ENCODE measurements around the gene PMIS2.
"Not testable (repeated sequence)": the region's sequence is repeated elsewhere in the genome, so short reads cannot be mapped to it uniquely, and the experiment has no call there.

The PMIS2 gene

DNA sequence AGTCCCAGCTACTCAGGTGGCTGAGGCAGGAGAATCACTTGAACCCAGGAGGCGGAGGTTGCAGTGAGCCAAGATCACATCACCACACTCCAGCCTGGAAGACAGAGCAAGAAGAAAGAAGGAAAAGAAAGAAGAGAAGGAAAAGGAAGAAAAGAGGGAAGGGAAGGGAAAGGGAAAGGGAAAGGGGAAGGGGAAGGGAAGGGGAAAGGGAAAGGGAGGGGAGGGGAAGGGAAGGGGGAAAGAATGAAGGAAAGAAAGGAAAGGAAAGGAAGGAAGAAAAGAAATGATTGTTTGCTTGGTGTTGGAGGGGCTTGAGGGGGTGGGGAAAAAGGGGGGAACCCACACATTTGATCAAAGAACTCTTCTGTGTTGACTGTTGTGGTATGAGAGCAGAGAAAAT, 10.0 kb downstream of the PMIS2 start:
- no peak for DNase-seq

DNA sequence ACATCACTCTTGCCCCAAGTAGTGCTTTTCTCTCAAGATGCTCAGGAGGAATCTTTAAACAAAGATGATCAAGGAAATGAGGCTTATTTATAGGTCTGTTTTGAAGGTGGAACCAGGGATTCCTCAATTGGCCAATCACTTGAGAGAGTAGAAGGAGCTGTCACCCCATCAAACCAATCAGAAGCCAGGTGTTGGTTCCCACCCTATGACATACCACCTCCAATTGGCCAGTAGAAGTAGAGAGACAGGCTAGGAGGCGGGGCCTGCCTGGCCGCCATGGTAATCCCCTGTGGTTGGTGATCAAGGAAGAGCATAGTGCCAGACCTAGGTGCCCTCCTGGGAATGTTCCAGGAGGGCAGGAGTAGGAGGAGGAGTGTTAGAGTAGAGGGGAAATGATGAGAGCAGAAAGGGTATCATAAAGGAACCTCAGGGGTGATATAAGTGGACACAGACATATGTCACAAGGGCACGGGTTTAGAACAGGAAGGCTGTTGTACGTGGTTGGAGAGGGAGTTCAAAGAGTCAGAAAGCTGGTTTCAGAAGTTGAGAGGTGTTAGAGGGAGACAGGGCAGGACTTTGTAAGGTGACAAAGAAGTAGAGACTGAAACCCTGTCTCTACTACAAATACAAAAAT, 10.5 kb downstream of the PMIS2 start:
- DNase-seq = peak; percentile 55

DNA sequence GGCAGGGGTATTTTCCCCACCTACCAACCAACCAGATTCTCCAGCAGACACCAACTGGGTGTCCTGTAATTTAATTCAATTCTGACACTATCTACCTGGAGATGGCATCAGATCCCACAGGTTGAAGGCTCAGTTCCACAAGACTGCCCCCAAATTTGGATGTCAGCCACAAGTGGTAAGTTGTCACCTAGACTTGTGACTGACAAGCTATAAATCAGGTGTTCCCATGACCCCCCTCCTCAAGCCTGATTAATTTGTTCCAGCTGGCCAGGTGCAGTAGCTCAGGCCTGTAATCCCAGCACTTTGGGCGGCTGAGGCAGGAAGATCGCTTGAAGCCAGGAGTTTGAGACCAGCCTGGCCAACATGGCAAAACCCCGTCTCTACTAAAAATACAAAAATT, 16.0 kb downstream of the PMIS2 start:
- no peak for DNase-seq

DNA sequence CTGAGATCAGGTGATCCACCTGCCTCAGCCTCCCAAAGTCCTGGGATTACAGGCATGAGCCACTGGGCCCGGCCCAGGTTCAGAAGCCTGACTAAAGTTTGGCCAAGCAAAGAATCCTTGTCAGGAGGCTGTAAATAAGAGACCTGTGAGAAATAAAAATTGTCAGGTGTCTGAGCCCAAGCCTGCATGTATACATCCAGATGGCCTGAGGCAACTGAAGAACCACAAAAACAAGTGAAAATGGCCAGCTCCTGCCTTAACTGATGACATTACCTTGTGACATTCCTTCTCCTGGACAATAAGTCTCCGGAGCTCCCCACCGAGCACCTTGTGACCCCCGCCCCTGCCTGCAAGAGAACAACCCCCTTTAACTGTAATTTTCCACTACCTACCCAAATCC, 18.5 kb downstream of the PMIS2 start:
- DNase-seq = not testable (repeated sequence)

DNA sequence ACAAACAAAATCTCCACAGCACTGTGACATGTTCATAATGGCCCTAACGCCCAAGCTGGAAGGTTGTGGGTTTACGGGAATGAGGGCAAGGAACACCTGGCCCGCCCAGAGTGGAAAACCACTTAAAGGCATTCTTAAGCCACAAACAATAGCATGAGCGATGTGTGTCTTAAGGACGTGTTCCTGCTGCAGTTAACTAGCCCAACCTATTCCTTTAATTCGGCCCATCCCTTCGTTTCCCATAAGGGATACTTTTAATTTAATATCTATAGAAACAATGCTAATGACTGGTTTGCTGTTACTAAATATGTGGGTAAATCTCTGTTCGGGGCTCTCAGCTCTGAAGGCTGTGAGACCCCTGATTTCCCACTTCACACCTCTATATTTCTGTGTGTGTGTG, 21.2 kb downstream of the PMIS2 start:
- not testable (repeated sequence) for DNase-seq

DNA sequence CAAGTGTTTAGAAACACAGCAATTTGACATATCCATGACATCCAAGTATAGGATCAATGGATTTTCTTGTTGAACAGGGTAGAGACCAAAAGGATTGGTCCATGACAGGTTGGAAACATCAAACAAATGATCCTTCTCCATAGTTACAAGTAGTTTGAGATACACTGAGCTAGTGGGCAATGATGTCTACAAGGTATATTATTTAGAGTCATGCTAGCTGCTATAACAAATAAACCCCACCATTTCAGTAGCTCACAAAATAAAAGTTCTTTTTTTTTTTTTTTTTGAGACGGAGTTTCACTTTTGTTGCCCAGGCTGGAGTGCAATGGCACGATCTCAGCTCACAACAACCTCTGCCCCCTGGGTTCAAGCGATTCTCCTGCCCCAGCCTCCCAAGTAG, 21.7 kb downstream of the PMIS2 start:
- DNase-seq = no peak

DNA sequence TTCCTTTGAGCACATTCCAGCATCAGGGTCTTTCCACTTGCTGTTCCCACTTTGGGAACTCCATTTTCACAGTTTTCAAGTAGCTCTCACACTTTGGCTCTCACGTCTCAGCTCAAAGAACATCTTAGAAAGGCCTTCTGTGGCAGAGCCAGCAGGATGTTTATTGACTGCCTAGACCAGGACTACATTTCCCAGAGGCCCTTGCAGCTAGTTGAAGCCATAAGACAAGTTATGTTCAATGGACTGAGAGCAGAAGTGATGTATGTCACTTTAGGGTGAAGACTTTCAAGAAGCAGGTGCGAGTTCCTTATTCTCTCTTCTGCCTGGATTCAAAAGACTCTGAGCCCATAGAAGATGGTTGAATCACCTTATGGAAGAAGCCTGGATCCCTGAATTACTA, 22.3 kb downstream of the PMIS2 start:
- peak; percentile 23 for DNase-seq

DNA sequence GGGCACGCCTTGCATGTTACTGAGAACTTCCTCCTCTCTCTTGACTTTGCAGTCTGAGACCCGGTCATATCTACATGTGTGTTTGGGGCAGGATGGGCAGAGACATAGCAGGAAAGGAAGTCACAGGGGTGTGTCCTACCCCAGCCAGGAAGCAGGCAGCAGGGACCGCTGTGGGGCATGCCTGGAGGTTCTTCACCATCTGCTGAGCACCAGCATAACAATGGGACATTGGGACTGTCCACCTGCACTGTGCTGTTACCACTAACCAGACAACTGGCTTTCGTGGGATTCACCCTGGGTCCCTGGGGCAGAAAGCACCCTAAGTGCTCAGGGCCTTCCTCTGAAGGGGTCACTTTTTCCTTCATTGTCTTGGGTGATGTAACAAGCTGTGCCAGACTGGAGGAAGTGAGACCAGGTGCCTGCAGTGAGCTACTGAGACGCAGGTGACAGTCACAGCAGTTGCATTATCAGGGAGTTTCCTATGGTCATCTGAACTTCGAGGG, 23.9 kb downstream of the PMIS2 start:
- peak; percentile 53 for DNase-seq

DNA sequence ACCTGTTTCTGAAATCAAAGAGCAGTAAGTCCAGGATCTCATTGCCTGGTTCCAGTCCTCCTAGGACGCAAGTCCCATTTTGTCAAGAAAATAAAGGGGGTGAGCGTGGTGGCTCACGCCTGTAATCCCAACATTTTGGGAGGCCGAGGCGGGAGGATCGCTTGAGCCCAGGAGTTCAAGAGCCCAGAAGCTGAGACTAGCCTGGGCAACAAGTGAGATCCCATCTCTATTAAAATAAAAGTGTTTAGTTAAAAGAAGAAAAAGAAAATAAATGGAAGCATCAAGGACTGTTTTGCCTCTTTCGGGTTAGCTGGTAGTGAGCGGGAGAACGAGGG, 26.2 kb downstream of the PMIS2 start:
- DNase-seq = no peak

DNA sequence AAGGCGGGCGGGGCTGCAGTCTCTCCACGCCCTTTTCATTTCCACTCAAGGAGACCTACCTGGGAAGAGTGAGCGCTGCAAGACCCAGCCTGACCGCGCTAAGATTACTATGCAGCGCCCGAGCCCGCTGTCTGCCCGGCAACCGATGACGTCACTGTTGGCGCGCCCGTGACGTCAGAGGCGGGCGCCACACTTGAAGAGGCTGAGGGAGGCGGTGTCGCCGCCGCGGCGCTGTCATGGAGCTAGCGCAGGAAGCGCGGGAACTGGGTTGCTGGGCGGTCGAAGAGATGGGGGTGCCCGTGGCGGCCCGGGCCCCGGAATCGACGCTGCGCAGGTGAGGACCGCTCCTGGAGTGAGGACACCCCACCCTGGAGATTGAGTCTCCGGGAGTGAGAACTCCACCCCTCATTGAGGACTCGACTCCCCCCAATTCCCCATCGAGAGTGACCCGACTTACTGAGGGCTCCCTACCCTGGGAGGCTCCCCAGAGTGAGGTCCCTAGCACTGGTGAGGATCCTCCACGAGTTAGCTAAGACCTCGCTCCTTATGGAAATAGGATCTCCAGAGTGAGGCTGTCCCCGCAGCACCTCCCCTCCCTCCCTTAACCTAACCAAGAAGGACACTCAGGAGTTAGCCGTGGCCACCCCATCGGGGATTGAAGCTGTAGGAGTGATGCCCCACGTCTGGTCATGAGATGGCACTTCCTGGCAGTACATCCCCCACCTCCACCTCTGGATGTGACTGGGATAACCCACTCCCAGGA, 26.8 kb downstream of the PMIS2 start, which contains the start of gene HAUS5:
TSS of gene HAUS5 (plus strand) at position 177 of the 763 bp plus-strand sequence. CDS start at position 237, 60 bp downstream.
- peak; percentile 93 for DNase-seq

DNA sequence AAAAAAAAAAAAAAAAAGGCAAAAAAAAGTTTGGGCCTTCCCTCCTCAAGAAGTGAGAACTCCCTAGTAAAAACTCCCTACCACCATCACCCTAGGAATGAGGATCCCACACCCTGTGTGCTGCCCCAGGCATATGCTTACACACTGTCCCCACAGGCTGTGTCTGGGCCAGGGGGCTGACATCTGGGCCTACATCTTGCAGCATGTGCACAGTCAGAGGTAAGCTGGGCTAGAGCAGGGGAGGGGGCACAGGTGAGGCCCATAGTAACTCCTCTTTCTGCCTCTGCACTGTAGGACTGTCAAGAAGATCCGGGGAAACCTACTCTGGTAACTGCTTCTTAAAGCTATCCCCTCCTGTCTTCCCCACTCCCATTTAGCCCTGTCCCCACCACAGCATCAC, 27.6 kb downstream of the PMIS2 start:
- DNase-seq = no peak

DNA sequence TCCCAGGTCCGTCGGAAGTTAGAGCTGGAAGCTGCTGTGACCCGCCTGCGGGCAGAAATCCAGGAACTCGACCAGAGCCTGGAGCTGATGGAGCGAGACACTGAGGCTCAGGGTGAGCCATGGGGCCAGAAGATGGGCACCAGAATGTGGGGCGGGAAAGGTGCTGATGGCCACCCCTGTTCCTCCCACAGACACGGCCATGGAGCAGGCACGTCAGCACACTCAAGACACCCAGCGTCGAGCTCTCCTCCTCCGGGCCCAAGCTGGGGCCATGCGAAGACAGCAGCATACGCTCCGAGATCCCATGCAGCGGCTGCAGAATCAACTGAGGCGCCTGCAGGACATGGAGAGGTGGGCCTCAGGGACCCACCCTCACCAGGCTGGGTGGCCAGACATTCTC, 29.1 kb downstream of the PMIS2 start:
- DNase-seq = no peak

DNA sequence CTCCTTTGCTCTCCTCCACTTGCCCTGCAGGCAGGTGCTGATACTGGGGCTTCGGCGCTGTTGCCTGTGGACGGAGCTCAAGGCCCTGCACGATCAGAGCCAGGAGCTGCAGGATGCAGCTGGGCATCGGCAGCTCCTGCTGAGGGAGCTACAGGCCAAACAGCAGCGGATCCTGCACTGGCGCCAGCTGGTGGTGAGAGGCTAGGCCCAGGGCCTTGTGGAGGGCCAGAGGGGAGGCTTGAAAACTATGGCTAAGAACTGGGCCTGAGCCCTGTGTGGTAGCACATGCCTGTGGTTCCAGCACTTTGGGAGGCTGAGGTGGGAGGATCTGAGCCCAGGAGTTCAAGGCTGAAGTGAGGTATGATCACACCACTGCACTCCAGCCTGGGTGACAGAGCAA, 32.9 kb downstream of the PMIS2 start:
- DNase-seq = no peak

DNA sequence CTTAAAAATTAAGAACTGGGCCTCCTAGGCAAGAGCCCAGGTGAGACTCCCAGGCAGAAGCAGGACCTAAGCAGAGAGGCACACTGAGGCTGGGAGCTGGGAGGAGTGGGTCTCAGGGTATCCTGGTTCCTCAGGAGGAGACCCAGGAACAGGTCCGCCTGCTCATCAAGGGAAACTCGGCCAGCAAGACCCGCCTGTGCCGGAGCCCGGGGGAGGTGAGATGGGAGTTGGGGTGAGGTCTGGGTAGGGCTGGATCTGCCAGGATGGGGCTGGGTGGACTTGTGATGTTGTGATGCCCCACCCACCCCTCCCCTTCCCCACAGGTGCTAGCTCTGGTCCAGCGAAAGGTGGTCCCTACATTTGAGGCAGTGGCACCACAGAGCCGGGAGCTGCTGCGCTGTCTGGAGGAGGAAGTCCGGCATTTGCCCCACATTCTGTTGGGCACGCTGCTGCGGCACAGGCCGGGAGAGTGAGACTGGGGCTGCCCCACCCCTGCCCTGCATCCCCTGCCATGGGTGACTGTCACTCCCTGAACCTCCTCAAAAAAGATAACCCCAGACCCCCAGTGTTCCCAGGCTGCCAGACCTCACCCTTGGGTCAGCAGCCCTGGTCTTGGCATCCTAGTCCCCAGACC, 33.4 kb downstream of the PMIS2 start:
- no peak for DNase-seq

DNA sequence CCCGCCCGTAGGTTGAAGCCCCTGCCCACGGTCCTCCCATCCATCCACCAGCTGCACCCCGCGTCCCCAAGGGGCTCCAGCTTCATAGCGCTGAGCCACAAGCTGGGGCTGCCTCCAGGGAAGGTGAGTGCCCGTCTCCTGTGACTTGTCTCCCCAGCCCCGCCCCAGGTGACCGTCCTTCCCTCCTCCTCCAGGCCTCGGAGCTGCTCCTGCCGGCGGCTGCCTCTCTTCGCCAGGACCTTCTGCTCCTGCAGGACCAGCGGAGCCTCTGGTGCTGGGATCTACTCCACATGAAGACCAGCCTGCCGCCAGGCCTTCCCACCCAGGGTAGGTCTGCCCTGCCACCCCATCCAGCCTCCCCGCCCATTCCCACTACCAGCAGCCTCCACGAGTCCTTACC, 34.0 kb downstream of the PMIS2 start:
- DNase-seq = no peak

DNA sequence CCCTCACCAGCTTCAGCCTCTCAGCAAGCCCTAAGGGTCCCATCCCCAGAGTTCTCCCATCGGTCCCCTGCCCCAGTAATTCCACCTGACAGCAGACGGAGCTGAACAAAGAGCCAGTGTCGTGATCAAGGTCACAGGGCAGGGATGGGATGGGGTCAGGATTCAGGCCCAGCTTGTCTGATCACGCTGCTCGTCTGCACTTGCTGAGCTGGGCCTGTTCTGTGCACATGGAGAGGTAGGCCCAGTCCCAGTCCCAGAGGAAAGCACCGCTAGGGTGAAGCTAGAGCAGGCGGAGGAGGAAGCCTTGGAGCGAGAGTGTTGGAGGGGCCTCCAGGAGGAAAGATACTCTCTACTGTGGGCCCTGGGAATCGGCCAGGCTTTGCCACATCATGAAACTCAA, 35.7 kb downstream of the PMIS2 start:
- DNase-seq = no peak

DNA sequence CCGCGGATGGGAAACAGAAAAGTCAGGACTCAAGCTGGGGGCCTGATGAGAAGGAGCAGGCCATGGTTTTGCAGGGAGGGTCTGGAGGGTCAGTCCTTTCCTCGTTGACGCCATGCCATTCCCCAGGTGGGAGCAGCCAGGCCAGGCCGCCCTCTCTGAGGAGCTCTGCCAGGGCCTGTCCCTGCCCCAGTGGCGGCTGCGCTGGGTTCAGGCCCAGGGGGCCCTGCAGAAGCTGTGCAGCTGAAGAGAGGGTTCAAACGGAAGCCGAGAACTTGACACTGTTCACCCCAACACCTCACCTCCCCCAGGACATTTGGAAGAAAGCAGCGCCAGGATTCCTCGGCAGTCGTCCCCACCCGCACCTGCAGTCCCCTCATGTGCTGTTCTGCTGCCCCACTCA, 36.8 kb downstream of the PMIS2 start:
- DNase-seq = no peak

DNA sequence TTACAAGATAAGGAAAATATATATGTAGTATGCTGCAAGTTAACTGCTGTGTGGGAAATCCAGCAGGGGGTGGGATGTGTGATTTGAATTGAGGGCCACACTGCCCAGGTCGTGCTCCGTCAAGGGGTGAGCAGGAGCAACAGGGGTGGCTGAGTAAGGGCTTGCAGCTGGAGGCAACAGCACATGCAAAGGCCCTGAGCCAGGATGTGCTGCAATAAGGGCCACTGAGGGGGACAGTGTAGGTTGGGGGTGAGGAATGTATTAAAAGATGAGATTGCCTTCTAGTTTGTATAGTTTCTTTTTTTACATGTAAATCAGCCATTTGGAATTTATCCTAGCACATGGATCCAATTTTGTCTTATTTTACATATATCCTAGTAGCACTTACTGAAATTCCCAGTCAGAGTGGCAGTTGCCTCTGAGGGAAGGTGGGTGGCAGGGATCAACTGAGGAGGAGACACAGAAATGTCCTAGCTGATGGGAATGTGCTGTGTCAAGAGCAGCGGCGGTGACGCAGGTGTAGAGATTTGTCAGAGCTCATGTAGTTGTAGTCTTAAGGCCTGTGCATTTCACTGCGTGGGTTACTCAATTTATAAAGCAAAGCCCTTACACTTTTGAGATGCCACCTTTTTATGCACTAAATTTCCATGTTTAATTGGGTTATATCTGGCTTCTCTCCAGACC, 37.5 kb downstream of the PMIS2 start:
- DNase-seq = no peak

DNA sequence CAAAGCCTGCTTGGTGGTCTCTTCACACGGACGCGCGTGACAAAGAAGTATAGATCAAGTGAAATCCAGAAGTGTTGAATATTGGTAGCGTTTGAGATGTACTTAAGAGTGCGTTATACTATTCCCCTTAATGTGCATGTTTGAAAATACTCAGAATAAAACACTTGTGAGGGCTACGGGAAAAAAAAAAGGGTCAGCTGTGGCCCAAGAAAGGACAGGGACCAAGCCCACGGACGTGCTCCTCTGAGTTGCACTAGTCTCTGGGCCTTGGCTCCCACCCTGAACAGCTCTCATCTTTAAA, 42.2 kb downstream of the PMIS2 start:
- no peak for DNase-seq

DNA sequence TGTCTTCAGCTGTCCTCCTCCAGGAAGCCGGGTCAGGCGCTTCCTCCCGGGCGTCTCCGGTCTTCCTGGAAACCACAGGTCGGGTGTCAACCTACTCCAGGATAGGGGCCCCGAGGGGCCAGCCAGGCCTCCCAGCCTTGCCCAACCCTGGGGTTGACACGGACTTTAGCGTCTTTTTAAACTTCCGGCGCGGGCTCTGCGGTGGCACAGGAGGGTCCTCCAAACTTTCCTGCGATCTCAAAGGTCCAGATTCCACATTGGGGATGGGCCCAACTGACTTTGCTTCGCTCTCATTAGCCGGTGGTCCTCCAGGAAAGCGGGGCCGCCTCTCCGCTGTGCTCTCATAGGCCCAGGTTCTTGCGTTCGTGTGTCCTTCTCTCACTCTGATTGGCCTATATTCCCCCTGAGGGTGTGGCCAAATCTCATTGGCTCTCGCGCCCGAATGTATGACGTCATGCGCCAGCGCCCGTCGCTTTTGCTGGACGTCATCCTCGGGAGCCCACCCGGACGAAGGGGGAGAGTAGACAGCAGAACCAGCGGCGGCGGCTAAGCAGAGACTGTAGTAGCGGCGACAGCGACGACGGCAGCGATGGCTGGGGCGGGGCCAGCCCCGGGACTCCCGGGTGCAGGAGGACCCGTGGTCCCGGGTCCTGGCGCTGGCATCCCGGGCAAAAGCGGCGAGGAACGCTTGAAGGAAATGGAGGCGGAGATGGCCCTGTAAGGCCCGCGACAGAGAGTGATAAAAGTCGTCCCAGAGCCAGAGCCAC, 42.8 kb downstream of the PMIS2 start, which contains the start of gene RBM42:
TSS of gene RBM42 (plus strand) at position 472 of the 767 bp plus-strand sequence. CDS start at position 590, 118 bp downstream.
- peak; percentile 100 for DNase-seq

DNA sequence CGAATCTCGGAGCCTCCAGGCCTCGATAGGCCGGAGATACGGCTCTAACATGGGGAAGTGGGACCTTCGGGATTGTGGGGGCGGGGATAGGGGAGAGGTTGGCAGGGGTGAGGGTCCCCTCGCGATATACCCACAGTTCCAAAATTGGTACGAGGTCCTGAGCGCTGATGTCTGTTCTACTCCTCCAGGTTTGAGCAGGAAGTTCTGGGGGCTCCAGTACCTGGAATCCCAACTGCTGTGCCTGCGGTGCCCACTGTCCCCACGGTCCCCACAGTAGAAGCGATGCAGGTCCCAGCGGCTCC, 43.3 kb downstream of the PMIS2 start:
- no peak for DNase-seq

DNA sequence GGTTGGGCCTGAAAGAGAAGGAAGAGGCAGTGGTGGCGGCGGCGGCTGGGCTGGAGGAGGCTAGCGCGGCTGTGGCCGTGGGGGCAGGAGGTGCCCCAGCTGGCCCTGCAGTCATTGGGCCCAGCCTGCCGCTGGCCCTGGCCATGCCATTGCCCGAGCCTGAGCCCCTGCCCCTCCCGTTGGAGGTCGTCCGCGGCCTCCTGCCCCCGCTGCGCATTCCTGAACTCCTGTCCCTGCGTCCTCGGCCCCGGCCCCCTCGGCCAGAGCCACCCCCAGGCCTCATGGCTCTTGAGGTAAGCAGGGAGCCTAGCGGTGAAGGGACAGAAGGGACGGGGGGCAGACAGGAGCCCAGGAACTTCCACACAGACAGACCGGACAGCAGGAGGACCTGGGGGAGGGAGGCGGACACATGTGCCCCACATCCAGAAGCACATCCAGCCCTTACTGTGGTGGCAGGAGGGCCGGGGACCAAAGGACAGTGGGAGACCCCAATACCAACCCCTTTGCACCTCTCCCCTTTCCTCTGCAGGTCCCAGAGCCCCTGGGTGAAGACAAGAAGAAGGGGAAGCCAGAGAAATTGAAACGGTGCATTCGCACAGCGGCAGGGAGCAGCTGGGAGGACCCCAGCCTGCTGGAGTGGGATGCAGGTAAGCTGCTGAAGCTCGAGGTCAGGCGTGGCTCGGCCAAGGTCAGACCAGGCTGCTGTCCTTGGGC, 47.9 kb downstream of the PMIS2 start:
- DNase-seq = no peak

Data from MV-4-11 (cell line).